Caco-2 (cell line): ENCODE measurements around the gene MCRS1. TPM values are rescaled to one million over a fixed set of nuclear protein-coding genes. Genes with fewer than 3 reads are reported as not detected.

Experiments
- BruUV-seq: library from RNA; stranded (reverse); fragments of 400-500 nt; replicated peaks from 2 replicates; lab custom pipeline; 2021; lab: Mats Ljungman, UMichigan
- CTCF ChIA-PET: fragments of 300-600 bp; sonication (Branson Sonifier 250); formaldehyde crosslinking; loops from one replicate; lab custom pipeline; 2022; ENCODE audit warnings: antibody characterized with exemption; lab: Charles Lee
- POLR2A ChIA-PET: fragments of 300-600 bp; sonication (Branson Sonifier 250); formaldehyde crosslinking; loops from one replicate; lab custom pipeline; 2022; ENCODE audit warnings: antibody characterized with exemption; lab: Charles Lee
- DNase-seq, 2 experiments: peaks; one replicate each; pipeline versions ENCODE4 v3.0.0 to v3.0.0-alpha.2; 2020 to 2022
- H3K27me3 ChIP-seq: replicated peaks from 2 replicates; pipeline ENCODE4 v1.6.0; 2011; ENCODE audit warnings: low read length; ENCODE audit not compliant: control insufficient read depth, insufficient read depth
- H3K36me3 ChIP-seq: 2 replicates; pipeline ENCODE4 v1.5.1; 2011; ENCODE audit warnings: low read length; ENCODE audit not compliant: control insufficient read depth, insufficient read depth
- H3K4me1 ChIP-seq: fragments of 250-450 bp; sonication (Bioruptor Pico); 2 replicates; pipeline ENCODE4 v1.5.1; 2020; ENCODE audit warnings: mild to moderate bottlenecking
- H3K4me3 ChIP-seq: 2 replicates; pipeline ENCODE4 v1.5.1; 2011; ENCODE audit warnings: low read depth, mild to moderate bottlenecking, control low read depth, low read length
- H3K9me3 ChIP-seq: fragments of 250-450 bp; sonication (Bioruptor Pico); 2 replicates; pipeline ENCODE4 v1.5.1; 2020; ENCODE audit warnings: mild to moderate bottlenecking, moderate library complexity
- H3K27ac Mint-ChIP-seq: one replicate; pipeline ENCODE4 v1.8.0; 2022; ENCODE audit warnings: mixed read lengths; ENCODE audit not compliant: unreplicated experiment
- H3K27me3 Mint-ChIP-seq: one replicate; pipeline ENCODE4 v1.8.0; 2022; ENCODE audit warnings: mixed read lengths; ENCODE audit not compliant: insufficient read depth, unreplicated experiment
- H3K36me3 Mint-ChIP-seq: one replicate; pipeline ENCODE4 v1.8.0; 2022; ENCODE audit warnings: mild to moderate bottlenecking, mixed read lengths; ENCODE audit not compliant: insufficient read depth, unreplicated experiment
- H3K4me1 Mint-ChIP-seq: one replicate; pipeline ENCODE4 v1.8.0; 2022; ENCODE audit warnings: low read depth, mixed read lengths; ENCODE audit not compliant: unreplicated experiment
- H3K4me3 Mint-ChIP-seq: one replicate; pipeline ENCODE4 v1.8.0; 2022; ENCODE audit warnings: mild to moderate bottlenecking, moderate library complexity, mixed read lengths; ENCODE audit not compliant: unreplicated experiment
- H3K9me3 Mint-ChIP-seq: one replicate; pipeline ENCODE4 v1.8.0; 2022; ENCODE audit warnings: mixed read lengths; ENCODE audit not compliant: unreplicated experiment
- intact Hi-C: fragments of 100-400 bp; cut with micrococcal nuclease; formaldehyde crosslinking; loops from one replicate; pipeline ENCODE4 v1.10.0; 2022; ENCODE audit not compliant: unreplicated experiment
- total RNA-seq: library from RNA; stranded (reverse); gene quantifications from 2 replicates; pipeline ENCODE4 v1.2.3, GENCODE V29; 2022
- TF ChIP-seq, protein P1 (sequence below), 2 experiments: fragments of 200-600 bp in 1 of 2; IDR thresholded peaks; 1 replicate in 1 of 2; 2 replicates in 1 of 2; pipeline versions ENCODE4 v1.5.1 to v1.8.0; 2011 to 2022; ENCODE audit warnings: antibody characterized with exemption in 1 of 2, control low read depth in 1 of 2, inconsistent platforms in 1 of 2, low read depth in 1 of 2, low read length in 1 of 2, mild to moderate bottlenecking in 1 of 2, moderate library complexity in 1 of 2; ENCODE audit not compliant: insufficient read depth in 1 of 2, severe bottlenecking in 1 of 2, unreplicated experiment in 1 of 2

The MCRS1 gene
- total RNA-seq, 1 experiment from 2014 or later: 122 TPM

DNA sequence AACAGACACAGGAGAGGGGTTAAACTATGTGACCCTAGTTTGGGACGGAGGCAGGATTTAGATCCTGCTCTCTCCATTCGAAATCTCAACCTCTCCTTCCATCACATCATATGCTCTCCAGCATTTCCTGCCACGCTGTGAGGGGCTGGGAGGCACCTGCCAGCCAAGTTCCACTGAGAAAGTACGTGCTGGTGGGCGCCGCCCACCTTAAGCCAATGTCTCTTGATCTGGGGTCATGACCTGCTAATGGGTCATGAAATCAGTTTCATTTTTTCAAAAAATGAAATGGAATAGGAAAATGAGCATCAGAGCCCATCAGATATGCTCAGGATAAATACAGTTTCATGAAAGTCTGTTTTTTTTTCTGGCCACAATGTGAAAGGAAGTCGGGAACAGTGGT, 7.2 kb downstream of the MCRS1 start:
- Mint-ChIP-seq H3K27me3 (no peaks in the 10 kb centered on the region), H3K4me1 (no peaks in the 10 kb centered on the region), H3K4me3 (no peak overlapping the region), H3K9me3 (no peaks in the 10 kb centered on the region), H3K27ac (no peak overlapping the region), H3K36me3 (peaks cover 66% of the 10 kb centered on the region)
- no TSS peak for BruUV-seq
- no peak for DNase-seq
- ChIA-PET CTCF (no interaction called here), POLR2A (interaction anchor here (1.1 kb wide), 1 partner anchor 213 kb away, joined by 4 read pairs; no protein-coding TSS in a partner anchor)
- TF ChIP-seq, protein P1, sequence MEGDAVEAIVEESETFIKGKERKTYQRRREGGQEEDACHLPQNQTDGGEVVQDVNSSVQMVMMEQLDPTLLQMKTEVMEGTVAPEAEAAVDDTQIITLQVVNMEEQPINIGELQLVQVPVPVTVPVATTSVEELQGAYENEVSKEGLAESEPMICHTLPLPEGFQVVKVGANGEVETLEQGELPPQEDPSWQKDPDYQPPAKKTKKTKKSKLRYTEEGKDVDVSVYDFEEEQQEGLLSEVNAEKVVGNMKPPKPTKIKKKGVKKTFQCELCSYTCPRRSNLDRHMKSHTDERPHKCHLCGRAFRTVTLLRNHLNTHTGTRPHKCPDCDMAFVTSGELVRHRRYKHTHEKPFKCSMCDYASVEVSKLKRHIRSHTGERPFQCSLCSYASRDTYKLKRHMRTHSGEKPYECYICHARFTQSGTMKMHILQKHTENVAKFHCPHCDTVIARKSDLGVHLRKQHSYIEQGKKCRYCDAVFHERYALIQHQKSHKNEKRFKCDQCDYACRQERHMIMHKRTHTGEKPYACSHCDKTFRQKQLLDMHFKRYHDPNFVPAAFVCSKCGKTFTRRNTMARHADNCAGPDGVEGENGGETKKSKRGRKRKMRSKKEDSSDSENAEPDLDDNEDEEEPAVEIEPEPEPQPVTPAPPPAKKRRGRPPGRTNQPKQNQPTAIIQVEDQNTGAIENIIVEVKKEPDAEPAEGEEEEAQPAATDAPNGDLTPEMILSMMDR (IDR thresholded peaks at IDR 0.05; ENCODE audit: insufficient read depth in 1 of 2, low read depth in 1 of 2, low read length in 1 of 2, severe bottlenecking in 1 of 2, unreplicated experiment in 1 of 2): no peak
- no peaks in the 10 kb centered on the region for H3K4me1 ChIP-seq
- no peak overlapping the region for H3K4me3 ChIP-seq
- H3K27me3 ChIP-seq: no peaks in the 10 kb centered on the region
- H3K9me3 ChIP-seq: no peaks in the 10 kb centered on the region
- intact Hi-C loops: no loop called here
- H3K36me3 ChIP-seq: peaks cover 9% of the 10 kb centered on the region

DNA sequence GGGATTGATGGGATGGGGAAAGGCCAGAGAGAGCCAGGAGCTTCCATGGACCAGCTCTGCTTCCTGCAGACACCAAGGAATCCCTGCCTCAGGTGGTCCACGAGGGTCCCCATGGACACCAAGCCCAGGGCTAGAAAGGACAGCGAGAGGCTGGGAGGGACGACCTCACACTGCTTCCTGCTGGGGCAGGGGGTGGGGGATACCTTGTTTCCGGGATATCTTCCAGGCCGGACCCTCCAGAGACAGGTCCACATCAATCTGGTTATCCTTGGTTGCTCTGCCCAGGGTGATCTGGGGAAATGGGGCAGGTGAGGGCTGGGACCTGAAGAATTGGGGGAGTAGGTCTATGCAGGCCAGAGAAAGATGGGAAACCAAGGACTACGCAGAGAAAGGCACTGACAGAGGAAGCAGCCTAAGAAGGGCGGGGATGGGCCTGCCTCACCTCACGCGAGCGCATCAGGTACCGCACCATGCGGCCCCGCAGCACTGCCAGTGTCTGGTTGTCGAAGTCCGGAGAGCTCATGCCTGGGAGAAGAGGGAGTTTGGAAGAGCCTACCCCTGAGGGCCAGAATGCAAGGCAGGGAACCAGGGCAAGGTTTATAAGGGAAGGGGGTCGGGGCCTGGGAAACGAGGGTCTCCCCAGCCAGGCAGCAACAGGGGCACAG, 8.8 kb downstream of the MCRS1 start:
- Mint-ChIP-seq H3K4me1 (no peaks in the 10 kb centered on the region), H3K36me3 (peaks cover 51% of the 10 kb centered on the region), H3K4me3 (no peak overlapping the region), H3K27ac (no peak overlapping the region), H3K9me3 (no peaks in the 10 kb centered on the region), H3K27me3 (no peaks in the 10 kb centered on the region)
- CTCF ChIA-PET: interaction anchor here (1.5 kb wide), 1 partner anchor 21 kb away, joined by 5 read pairs; no protein-coding TSS in a partner anchor
- Histone ChIP-seq H3K9me3 (no peaks in the 10 kb centered on the region), H3K4me1 (no peaks in the 10 kb centered on the region), H3K4me3 (no peak overlapping the region), H3K36me3 (peaks cover 6% of the 10 kb centered on the region), H3K27me3 (no peaks in the 10 kb centered on the region)
- DNase-seq: no peak
- no TSS peak for BruUV-seq
- intact Hi-C loops: no loop called here
- TF ChIP-seq, protein P1 (IDR thresholded peaks at IDR 0.05; ENCODE audit: insufficient read depth in 1 of 2, low read depth in 1 of 2, low read length in 1 of 2, severe bottlenecking in 1 of 2, unreplicated experiment in 1 of 2): no peak
- POLR2A ChIA-PET: interaction anchor here (0.6 kb wide), 2 partner anchors 60 to 212 kb away, joined by 3 to 4 read pairs; no protein-coding TSS in a partner anchor

DNA sequence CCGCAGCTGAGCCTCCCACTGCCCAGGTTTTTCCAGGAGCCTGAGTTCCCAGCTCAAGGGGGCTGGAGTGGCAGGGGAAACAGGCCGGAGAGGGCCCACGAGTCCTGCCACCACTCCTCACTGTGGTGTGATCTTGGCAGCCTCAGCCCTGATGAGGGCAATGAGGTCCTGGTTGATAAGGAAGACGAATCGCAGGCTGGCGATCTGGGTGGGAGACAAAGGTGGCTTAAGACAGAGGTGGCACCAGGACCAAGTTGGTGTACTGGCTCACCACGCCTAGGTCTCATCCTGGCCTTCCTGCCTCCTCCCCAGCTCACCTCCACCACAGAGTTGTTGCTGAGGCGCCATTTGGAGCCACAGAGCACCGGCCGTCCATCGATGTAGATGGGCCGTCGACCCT, 9.4 kb downstream of the MCRS1 start:
- Mint-ChIP-seq H3K27me3 (no peaks in the 10 kb centered on the region), H3K27ac (no peak overlapping the region), H3K36me3 (peaks cover 44% of the 10 kb centered on the region), H3K4me1 (no peaks in the 10 kb centered on the region), H3K9me3 (no peaks in the 10 kb centered on the region), H3K4me3 (no peak overlapping the region)
- Histone ChIP-seq H3K36me3 (peaks cover 6% of the 10 kb centered on the region), H3K4me3 (no peak overlapping the region), H3K9me3 (no peaks in the 10 kb centered on the region), H3K27me3 (no peaks in the 10 kb centered on the region), H3K4me1 (no peaks in the 10 kb centered on the region)
- TSS peak; percentile 20 for BruUV-seq
- ChIA-PET POLR2A (no interaction called here), CTCF (interaction anchor here (1.5 kb wide), 1 partner anchor 22 kb away, joined by 5 read pairs; no protein-coding TSS in a partner anchor)
- no peak for DNase-seq
- TF ChIP-seq, protein P1 (IDR thresholded peaks at IDR 0.05; ENCODE audit: insufficient read depth in 1 of 2, low read depth in 1 of 2, low read length in 1 of 2, severe bottlenecking in 1 of 2, unreplicated experiment in 1 of 2): no peak
- intact Hi-C loops: no loop called here
